HCT116 (cell line): ENCODE results near the gene HDAC7. TPM values are rescaled to one million over a fixed set of nuclear protein-coding genes. Genes with fewer than 3 reads are reported as not detected.

Experiments
- ATAC-seq: fragments of 200-7000 bp; cut with Tn5 transposase; 2 replicates; pipeline ENCODE4 v1.9.1; 2020; ENCODE audit warnings: mild to moderate bottlenecking, moderate library complexity
- BruUV-seq: library from RNA; stranded (reverse); fragments of 400-500 nt; replicated peaks from 2 replicates; lab custom pipeline; 2021; lab: Mats Ljungman, UMichigan
- CTCF ChIA-PET: fragments of 300-600 bp; sonication (Branson Sonifier 250); formaldehyde crosslinking; loops from one replicate; lab custom pipeline; 2021; ENCODE audit warnings: antibody characterized with exemption; lab: Charles Lee
- POLR2A ChIA-PET: fragments of 300-600, 350-600 bp; sonication (Branson Sonifier 250); formaldehyde crosslinking; loops from one replicate; lab custom pipeline; 2021; ENCODE audit warnings: antibody characterized with exemption; lab: Charles Lee
- RAD21 ChIA-PET, 2 experiments: fragments of 300-600 bp; sonication (Branson Sonifier 250); formaldehyde crosslinking; loops; one replicate each; lab custom pipeline; 2023; ENCODE audit warnings: low total read pairs in 2 of 2; ENCODE audit not compliant: uncharacterized antibody in 2 of 2, unreplicated experiment in 2 of 2, low non-redundant PET in 1 of 2; lab: Charles Lee
- DNase-seq: peaks from one replicate; pipeline ENCODE4 v3.0.0-alpha.2; 2010; ENCODE audit warnings: low read depth, low spot score
- H2AFZ ChIP-seq: fragments of 200-600 bp; shearing (Covaris generic), sonication (generic); 2 replicates; pipeline ENCODE4 v1.6.1; 2017; ENCODE audit warnings: low read depth, mixed run types, mixed read lengths, antibody characterized with exemption, low read length; ENCODE audit not compliant: poor library complexity, severe bottlenecking
- H3K27ac ChIP-seq: 2 replicates; pipeline ENCODE4 v1.5.1; 2012; ENCODE audit warnings: low read depth, low read length
- H3K27me3 ChIP-seq: fragments of 200-600 bp; sonication (generic); 2 replicates; pipeline ENCODE4 v1.6.1; 2016; ENCODE audit warnings: mixed run types, low read length, mixed read lengths; ENCODE audit not compliant: insufficient read depth
- H3K36me3 ChIP-seq, 2 experiments: fragments of 200-500 bp in 1 of 2; fragments of 200-600 bp in 1 of 2; sonication (Bioruptor generic) in 1 of 2; sonication (generic) in 1 of 2; 2 replicates each; pipeline versions ENCODE4 v1.5.1 to v1.6.1; 2014 to 2016; ENCODE audit warnings: low read length in 2 of 2, inconsistent platforms in 1 of 2, mixed read lengths in 1 of 2, mixed run types in 1 of 2; ENCODE audit not compliant: insufficient read depth in 2 of 2, control insufficient read depth in 1 of 2
- H3K4me1 ChIP-seq, 2 experiments: fragments of 200-600 bp in 1 of 2; sonication (generic) in 1 of 2; 2 replicates each; pipeline versions ENCODE4 v1.5.1 to v1.6.1; 2012 to 2017; ENCODE audit warnings: low read length in 2 of 2, inconsistent platforms in 1 of 2, mild to moderate bottlenecking in 1 of 2, mixed read lengths in 1 of 2, mixed run types in 1 of 2, moderate library complexity in 1 of 2; ENCODE audit not compliant: insufficient read depth in 2 of 2, control insufficient read depth in 1 of 2
- H3K4me2 ChIP-seq: fragments of 200-600 bp; sonication (generic); 2 replicates; pipeline ENCODE4 v1.6.1; 2017; ENCODE audit warnings: mixed run types, low read length, mixed read lengths
- H3K4me3 ChIP-seq, 2 experiments: fragments of 200-600 bp in 1 of 2; sonication (generic) in 1 of 2; replicated peaks in 1 of 2; 2 replicates each; pipeline ENCODE4 v1.5.1; 2011 to 2016; ENCODE audit warnings: low read length in 2 of 2, control low read depth in 1 of 2, low read depth in 1 of 2, mild to moderate bottlenecking in 1 of 2, mixed read lengths in 1 of 2, mixed run types in 1 of 2
- H3K79me2 ChIP-seq: fragments of 200-600 bp; sonication (generic); 2 replicates; pipeline ENCODE4 v1.6.1; 2017; ENCODE audit warnings: mild to moderate bottlenecking, mixed run types, low read length, moderate library complexity, mixed read lengths; ENCODE audit not compliant: insufficient read depth
- H3K9ac ChIP-seq: fragments of 200-600 bp; sonication (generic); 2 replicates; pipeline ENCODE4 v1.6.1; 2016; ENCODE audit warnings: low read length, mixed read lengths
- H3K9me2 ChIP-seq: fragments of 200-600 bp; sonication (generic), shearing (Covaris generic); 2 replicates; pipeline ENCODE4 v1.6.1; 2017; ENCODE audit warnings: mixed run types, mild to moderate bottlenecking, moderate library complexity; ENCODE audit not compliant: insufficient read depth
- H3K9me3 ChIP-seq, 2 experiments: fragments of 200-500 bp in 1 of 2; fragments of 200-600 bp in 1 of 2; sonication (Bioruptor generic) in 1 of 2; sonication (generic) in 1 of 2; 2 replicates each; pipeline ENCODE4 v1.6.1; 2014 to 2017; ENCODE audit warnings: low read length in 2 of 2, mixed read lengths in 2 of 2, inconsistent platforms in 1 of 2, low read depth in 1 of 2, mild to moderate bottlenecking in 1 of 2, mixed run types in 1 of 2, moderate library complexity in 1 of 2; ENCODE audit not compliant: control insufficient read depth in 1 of 2, insufficient read depth in 1 of 2
- H4K20me1 ChIP-seq: fragments of 200-600 bp; sonication (generic), shearing (Covaris generic); 2 replicates; pipeline ENCODE4 v1.6.1; 2017; ENCODE audit warnings: mixed run types, mild to moderate bottlenecking, moderate library complexity; ENCODE audit not compliant: insufficient read depth
- CBX3 ChIP-seq: IDR thresholded peaks from 2 replicates; pipeline ENCODE4 v1.6.1; 2012; ENCODE audit warnings: low read depth
- EGR1 ChIP-seq: IDR thresholded peaks from 2 replicates; pipeline ENCODE4 v1.6.1; 2012; ENCODE audit warnings: low read depth
- EZH2phosphoT487 ChIP-seq: fragments of 200-600 bp; IDR thresholded peaks from 2 replicates; pipeline ENCODE4 v1.6.1; 2018; ENCODE audit warnings: antibody characterized with exemption, borderline replicate concordance
- FOSL1 ChIP-seq: IDR thresholded peaks from 2 replicates; pipeline ENCODE4 v1.6.1; 2012; ENCODE audit warnings: low read depth
- JUND ChIP-seq: IDR thresholded peaks from 2 replicates; pipeline ENCODE4 v1.6.1; 2012
- POLR2A ChIP-seq: IDR thresholded peaks from 2 replicates; pipeline ENCODE4 v1.7.0; 2011; ENCODE audit warnings: borderline replicate concordance; ENCODE audit not compliant: insufficient read depth, insufficient read length; ENCODE audit errors: extremely low read depth
- RAD21 ChIP-seq: IDR thresholded peaks from 2 replicates; pipeline ENCODE4 v1.6.1; 2012; ENCODE audit warnings: low read depth, mild to moderate bottlenecking
- SIN3A ChIP-seq: IDR thresholded peaks from 2 replicates; pipeline ENCODE4 v1.6.1; 2012; ENCODE audit warnings: low read depth
- SP1 ChIP-seq: IDR thresholded peaks from 2 replicates; pipeline ENCODE4 v1.6.1; 2012; ENCODE audit warnings: low read depth
- SRF ChIP-seq: IDR thresholded peaks from 2 replicates; pipeline ENCODE4 v1.6.1; 2012; ENCODE audit warnings: low read depth
- YY1 ChIP-seq: IDR thresholded peaks from 2 replicates; pipeline ENCODE4 v1.6.1; 2011; ENCODE audit warnings: low read length, low read depth, moderate library complexity, mild to moderate bottlenecking; ENCODE audit not compliant: insufficient replicate concordance; ENCODE audit errors: extremely low read depth
- ZFX ChIP-seq: fragments of 450-650 bp; IDR thresholded peaks from 2 replicates; pipeline ENCODE4 v1.6.1; 2017
- ZNF274 ChIP-seq: fragments of 200-500 bp; sonication (Bioruptor generic); IDR thresholded peaks from 2 replicates; pipeline ENCODE4 v1.6.1; 2014; ENCODE audit warnings: mild to moderate bottlenecking, low read depth, low read length, inconsistent platforms
- intact Hi-C: fragments of 100-400 bp; cut with micrococcal nuclease; formaldehyde crosslinking; loops from 2 replicates; pipeline ENCODE4 v1.10.0; 2022
- total RNA-seq: library from RNA; stranded (reverse); gene quantifications from one replicate; pipeline ENCODE4 v1.2.1, GENCODE V29; 2021; ENCODE audit not compliant: unreplicated experiment
- TF ChIP-seq, protein P1 (sequence below): IDR thresholded peaks from 2 replicates; pipeline ENCODE4 v1.6.1; 2011; ENCODE audit warnings: mild to moderate bottlenecking, low read length, moderate library complexity; ENCODE audit not compliant: insufficient replicate concordance; ENCODE audit errors: extremely low read depth
- TF ChIP-seq, protein P2 (sequence below): IDR thresholded peaks from 2 replicates; pipeline ENCODE4 v1.6.1; 2012
- TF ChIP-seq, protein P3 (sequence below): IDR thresholded peaks from 2 replicates; pipeline ENCODE4 v1.6.1; 2012

Gene HDAC7
- total RNA-seq, 1 experiment from 2014 or later: 38.1 TPM

DNA sequence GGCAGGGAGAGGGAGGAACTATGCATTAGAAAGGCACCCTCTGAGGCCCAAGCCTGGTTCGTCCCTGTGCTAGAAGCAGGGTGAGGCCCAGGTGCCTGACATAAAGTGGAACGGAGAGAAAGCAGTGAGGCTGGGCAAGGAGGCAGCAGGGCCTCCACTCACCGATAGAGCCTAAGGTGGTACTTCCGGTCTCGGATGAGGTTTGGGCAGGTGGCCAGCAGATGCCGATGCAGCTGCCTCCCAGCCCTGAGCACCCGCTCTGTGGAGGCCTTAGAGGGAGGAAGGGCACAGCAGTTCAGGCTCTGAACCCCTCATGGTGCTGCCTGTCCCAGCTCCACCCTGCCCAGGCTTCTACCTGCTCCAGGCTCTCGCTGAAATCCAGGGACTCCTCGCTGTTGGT lies 68.1 kb downstream of the HDAC7 start:
- Histone ChIP-seq H3K9ac (no peak overlapping the region), H4K20me1 (no peaks in the 10 kb centered on the region), H3K27me3 (no peaks in the 10 kb centered on the region), H3K9me2 (no peaks in the 10 kb centered on the region), H3K4me2 (no peak overlapping the region), H3K4me3 (no peak overlapping the region), H3K36me3 (no peaks in the 10 kb centered on the region), H2AFZ (no peak overlapping the region), H3K27ac (no peak overlapping the region), H3K79me2 (no peaks in the 10 kb centered on the region), H3K9me3 (no peaks in the 10 kb centered on the region), H3K4me1 (peaks cover 32 to 42% of the 10 kb centered on the region in 2 experiments)
- no peak for TF ChIP-seq ZFX
- TF ChIP-seq ZNF274: no peak
- no peak for TF ChIP-seq EZH2phosphoT487
- TF ChIP-seq FOSL1: no peak
- TF ChIP-seq SP1: no peak
- TF ChIP-seq RAD21: no peak
- TF ChIP-seq JUND: no peak
- TF ChIP-seq, protein P1, sequence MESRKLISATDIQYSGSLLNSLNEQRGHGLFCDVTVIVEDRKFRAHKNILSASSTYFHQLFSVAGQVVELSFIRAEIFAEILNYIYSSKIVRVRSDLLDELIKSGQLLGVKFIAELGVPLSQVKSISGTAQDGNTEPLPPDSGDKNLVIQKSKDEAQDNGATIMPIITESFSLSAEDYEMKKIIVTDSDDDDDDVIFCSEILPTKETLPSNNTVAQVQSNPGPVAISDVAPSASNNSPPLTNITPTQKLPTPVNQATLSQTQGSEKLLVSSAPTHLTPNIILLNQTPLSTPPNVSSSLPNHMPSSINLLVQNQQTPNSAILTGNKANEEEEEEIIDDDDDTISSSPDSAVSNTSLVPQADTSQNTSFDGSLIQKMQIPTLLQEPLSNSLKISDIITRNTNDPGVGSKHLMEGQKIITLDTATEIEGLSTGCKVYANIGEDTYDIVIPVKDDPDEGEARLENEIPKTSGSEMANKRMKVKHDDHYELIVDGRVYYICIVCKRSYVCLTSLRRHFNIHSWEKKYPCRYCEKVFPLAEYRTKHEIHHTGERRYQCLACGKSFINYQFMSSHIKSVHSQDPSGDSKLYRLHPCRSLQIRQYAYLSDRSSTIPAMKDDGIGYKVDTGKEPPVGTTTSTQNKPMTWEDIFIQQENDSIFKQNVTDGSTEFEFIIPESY: no peak
- TF ChIP-seq CBX3: no peak
- TF ChIP-seq SRF: no peak
- no peak for TF ChIP-seq POLR2A
- TF ChIP-seq, protein P2, sequence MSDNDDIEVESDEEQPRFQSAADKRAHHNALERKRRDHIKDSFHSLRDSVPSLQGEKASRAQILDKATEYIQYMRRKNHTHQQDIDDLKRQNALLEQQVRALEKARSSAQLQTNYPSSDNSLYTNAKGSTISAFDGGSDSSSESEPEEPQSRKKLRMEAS: no peak
- no peak for TF ChIP-seq SIN3A
- no peak for TF ChIP-seq YY1
- TF ChIP-seq, protein P3, sequence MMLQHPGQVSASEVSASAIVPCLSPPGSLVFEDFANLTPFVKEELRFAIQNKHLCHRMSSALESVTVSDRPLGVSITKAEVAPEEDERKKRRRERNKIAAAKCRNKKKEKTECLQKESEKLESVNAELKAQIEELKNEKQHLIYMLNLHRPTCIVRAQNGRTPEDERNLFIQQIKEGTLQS: no peak
- no peak for TF ChIP-seq EGR1
- POLR2A ChIA-PET: no interaction called here
- ATAC-seq: no peak
- no TSS peak for BruUV-seq
- intact Hi-C loops: no loop called here
- no peak for DNase-seq
- CTCF ChIA-PET: interaction anchor here (9.1 kb wide), 1 partner anchor 9 kb away, joined by 75 read pairs; no protein-coding TSS in a partner anchor
- RAD21 ChIA-PET: no interaction called here
